GM19438 (cell line): ENCODE data around the gene PSMG4.

Source experiments
- ATAC-seq: cut with Tn5 transposase; IDR thresholded peaks from one replicate; pipeline ENCODE4 v1.9.1; 2021; ENCODE audit warnings: low read depth; ENCODE audit not compliant: unreplicated experiment

PSMG4 gene

GRCh38 chr6:3272911-3273547 lies 14.3 kb downstream of the PSMG4 start:
- no peak for ATAC-seq

DNA sequence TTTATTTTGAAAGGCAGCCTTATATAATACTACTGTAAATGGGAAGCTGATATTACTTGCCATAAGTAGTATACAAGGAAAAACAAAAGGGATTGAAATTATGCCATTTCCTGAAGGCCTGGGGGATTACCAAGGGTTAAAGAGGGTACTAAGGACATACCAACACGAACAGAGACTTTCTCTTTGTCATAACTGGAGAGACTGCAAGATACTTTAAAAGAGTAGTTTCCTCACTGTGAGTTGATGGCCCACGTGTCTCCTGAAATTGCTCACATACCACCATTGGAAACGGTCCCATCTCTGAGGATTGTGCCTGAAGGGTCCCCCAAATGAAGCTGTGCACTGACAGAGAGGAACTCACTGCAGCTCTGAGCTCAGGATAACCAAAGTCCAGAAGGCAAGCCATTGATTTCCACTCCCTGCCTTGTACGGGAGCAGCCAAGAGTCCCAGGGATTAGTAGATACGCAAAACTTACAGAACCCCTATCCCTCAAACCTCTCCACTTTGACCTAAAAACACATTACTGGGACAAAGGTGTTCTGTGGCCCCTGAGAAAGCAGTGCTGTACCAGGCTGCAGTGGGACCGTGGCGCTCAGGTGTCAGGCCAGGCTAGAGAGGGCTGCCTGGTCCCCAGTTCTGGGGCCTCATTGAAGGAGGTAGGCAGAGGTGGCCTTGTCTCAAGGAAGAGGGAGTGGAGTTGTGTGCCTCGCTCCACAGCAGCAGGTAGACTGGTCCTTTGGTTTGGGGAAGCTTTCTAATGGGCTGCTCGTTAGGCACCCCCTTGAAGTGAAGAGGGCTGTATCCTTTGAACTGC lies 15.2 kb downstream of the PSMG4 start:
- no peak for ATAC-seq

DNA sequence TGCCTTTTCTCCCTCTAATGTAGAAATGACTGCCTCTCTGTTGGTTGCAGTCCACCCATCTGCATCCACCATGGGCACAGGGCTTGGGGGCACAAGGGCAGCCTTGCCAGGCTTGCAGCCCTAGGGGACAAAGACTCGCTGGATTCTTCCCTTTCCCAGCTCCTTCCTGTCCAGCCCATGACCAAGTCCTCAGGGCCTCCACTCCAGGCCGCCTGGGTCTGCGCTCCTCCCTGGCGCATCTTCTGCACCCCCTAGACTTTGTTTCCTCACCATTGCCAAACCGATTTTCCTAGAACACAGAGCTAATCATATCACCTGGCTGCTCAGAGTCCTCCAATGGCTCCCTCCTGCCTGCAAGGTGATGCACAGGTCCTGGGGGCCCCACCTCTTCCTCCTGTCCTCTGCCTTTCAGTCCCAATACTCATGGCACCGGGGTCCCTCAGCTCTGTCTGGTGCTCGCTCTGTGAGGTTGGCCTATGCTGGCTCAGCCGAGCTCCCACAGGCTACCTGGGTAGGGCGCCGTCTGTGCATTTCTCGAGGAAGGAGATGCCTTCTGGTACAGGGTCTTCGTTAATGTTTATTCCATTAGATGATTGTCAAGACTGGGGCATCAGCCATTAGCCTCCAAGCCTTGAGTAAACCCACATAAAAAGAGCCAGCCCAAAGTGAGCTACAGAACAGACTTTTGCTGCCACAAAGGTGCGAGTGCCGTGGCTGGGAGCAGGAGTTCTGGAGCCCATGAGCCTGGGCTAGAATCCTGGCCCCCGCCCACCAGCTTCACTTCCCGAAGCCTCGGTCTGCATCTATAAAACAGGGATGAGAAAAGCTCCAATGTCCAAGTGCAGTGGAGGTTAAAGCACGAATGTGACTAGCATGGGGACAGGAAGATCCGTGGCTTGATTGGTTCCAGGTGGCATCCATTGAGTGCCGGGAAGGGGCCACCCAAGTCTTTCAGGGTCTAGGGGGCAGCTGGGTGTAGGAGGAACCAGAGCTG lies 17.7 kb downstream of the PSMG4 start:
- no peak for ATAC-seq

DNA sequence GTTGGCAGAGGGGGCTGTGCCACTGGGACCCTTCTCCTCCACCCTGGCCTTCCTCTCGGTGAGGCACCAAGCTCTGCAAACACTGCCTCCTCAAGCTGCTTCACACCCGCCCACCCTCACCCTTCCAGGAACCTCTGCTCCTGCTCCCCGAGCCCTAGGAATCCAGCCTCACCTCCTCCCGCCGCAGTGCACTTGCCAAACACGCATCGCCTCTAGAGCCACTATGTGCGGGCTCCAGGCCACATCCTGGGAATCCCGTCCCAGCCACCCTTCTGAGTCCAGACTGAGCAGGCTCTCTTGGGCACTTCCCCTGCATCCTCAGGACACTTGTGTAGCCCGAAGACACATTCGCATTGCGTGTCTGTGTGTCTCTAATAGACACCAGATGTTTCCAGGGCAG lies 18.5 kb downstream of the PSMG4 start:
- no peak for ATAC-seq

GRCh38 chr6:3277851-3278416 lies 19.2 kb downstream of the PSMG4 start:
- ATAC-seq, result no peak

DNA sequence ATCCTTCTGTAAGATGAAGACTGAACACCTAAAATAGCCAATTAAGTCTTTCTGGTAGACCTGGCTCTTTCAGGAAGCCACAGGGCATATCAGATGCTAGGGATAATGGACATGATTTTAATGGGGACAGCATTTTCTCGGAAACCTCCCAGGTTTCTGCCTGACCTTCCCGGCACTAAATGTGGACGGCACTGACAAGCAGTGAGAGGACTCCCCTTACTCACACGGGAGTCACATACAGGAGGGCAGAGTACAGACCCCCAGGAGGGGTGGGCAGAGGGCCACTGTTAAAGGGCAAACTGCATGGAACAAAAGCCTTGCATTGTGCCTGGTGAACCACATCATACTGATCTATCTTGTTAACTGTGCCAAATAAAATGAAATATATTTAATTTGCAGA lies 19.9 kb downstream of the PSMG4 start:
- ATAC-seq, result no peak

GRCh38 chr6:3280091-3280490 lies 21.3 kb downstream of the PSMG4 start:
- no peak for ATAC-seq

DNA sequence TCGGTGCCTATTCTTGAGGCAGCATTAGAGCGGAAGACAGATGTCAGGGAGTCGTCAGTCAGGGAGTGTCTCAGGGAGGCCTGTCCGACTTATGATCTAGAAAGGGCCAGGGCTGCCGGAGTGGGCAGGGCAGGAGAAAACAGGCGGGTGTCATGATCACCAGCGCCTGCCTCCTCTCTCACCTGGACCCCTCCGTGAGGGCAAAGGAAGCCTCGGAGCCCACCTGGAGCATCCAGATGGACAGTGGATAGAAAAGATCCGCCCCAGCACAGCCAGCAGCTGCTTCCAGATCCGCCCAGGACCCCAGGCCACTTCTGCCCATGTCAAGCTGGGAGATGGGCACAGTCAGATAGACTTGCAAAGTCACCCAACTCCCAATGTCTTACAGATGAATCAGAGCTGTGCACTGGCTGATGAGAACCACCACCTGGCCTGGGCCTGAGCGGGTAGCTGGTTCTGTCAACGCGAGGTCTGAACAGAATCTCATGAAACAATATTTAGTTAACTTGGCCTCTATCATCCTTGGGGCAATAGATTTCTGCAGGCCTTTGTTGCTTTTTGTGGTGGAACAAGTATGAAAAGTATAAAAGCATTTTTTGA lies 22.2 kb downstream of the PSMG4 start:
- ATAC-seq, result no peak

- no peak for ATAC-seq
These were observed 23.1 kb downstream of the PSMG4 start for GRCh38 chr6:3281631-3282475.

DNA sequence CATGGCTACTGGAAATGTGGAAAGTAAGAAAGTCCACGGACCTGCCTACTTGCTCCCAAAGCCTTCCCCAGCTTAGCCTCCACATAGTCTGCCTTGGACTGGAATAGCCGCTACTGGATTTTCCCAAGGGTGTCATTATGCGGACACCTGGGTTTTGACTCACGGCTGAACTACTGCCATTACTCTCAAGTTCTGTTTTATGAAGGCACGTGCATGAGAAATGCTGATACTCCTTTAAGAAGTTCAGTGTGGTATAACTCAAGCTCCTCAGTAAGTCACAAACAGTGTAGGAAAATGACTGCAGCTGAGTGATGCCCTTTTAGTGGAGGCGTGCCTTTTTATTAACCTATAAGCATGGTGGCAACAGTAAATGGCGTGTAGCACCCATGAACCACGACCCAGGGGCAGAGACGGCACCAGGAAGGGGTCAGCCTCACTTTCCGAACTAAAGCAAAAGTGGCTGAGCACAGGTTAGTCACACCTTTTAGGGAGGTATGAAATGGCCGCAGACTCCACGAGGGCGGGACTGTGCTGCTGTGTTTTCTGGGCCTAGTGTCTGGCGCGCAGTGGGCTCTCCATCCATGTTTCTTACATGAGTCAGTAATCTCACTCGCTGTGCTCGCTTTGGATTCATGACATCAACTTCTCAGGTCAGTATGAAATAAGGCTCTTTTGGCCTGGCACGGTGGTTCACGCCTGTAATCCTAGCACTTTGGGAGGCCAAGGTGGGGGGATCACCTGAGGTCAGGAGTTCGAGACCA lies 23.9 kb downstream of the PSMG4 start:
- no peak for ATAC-seq

DNA sequence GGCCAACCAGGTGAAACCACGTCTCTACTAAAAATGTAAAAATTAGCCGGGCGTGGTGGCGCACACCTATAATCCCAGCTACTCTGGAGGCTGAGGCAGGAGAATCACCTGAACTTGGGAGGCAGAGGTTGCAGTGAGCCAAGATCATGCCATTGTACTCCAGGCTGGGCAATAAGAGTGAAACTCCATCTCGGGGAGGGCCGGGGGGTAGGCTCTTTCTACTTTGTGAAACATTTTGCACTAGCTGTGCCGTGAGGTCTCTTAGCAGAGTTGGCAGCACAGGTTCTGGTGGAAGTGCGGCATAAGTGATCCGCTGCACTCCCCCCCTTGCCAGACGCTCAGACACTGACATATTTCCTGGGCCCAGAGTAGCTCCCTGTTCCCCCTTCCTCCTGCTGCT lies 24.5 kb downstream of the PSMG4 start:
- ATAC-seq, result no peak

- no peak for ATAC-seq
These were observed 25.1 kb downstream of the PSMG4 start for GRCh38 chr6:3283641-3284435.

GRCh38 chr6:3284436-3284876 lies 25.7 kb downstream of the PSMG4 start:
- ATAC-seq, result no peak

DNA sequence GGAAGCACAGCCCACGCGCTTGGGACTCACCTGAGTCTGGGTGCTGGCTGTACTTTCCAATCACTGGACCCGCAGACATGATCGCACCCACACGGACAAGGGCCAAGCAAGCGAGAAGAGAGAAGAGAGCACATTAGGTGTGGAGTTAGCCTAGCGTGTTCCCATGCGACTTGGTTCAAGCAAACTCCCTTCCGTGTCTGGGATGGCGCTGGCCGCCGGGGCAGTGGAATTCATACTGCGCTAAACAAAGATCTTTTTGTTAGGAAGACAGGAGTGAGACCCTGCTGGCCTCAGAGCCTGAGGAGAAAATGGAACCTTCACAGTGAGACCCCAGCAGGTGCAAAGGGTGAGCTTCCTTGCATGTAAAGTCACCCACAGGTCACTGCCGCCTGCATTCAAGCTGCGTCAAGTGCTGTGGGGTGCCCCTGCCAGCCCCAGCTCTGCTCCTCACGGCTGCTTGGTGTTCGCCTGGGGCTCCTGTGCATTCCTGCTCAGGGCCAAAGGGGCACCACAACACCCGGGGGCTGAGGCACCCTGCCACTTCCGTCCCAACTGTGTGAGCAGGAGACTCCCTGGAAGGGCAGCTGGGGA lies 26.4 kb downstream of the PSMG4 start:
- no peak for ATAC-seq

DNA sequence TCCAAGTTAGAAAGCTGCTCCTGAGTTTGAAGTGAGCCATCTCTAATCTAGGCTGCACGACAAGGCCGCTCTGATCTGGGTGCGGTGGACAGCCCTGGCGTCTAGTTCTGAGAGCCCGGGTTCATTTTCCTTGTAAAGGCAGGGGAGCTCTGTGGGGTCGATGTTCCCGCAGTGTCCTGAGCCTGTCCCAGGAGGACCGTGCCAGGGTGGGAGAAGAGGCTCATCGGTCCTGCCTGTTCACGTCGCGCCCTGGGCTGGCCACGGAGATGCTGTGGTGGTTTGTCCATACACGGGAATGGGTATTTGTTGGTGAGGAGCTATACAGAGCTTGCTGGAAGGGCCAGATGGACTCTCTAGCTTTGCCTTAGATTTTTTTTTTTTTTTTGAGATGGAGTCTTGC lies 27.0 kb downstream of the PSMG4 start:
- ATAC-seq, result no peak

GRCh38 chr6:3286641-3287171 lies 28.0 kb downstream of the PSMG4 start:
- ATAC-seq, result no peak

DNA sequence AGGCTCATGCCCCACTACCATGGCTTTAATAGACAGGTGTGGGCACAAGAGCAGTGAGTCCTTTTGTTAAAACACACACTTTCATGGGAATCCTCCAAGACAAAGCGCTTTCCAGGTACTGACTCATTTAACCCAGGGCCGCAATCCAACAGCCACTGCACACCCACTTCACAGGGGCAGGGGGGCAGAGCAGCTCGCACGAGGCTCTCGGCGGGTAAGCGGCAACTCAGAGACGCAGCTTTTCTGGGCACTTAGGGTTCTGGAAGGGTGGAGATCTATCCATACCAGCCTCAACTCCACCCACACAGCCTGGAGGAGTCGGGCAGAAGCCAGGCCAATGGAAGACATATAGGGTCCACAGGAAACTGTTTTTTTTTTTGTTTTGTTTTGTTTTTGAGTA lies 28.6 kb downstream of the PSMG4 start:
- ATAC-seq, result no peak
